Osteoblast (primary cell): Measurements from ENCODE around the gene REV3L. TPM values are rescaled to one million over a fixed set of nuclear protein-coding genes. Genes with fewer than 3 reads are reported as not detected.

ENCODE experiments used
- DNase-seq: peaks from one replicate; pipeline ENCODE4 v3.0.0; 2011; ENCODE audit warnings: low spot score, mixed read lengths; ENCODE audit not compliant: insufficient read length; ENCODE audit errors: missing footprints
- H2AFZ ChIP-seq: 2 replicates; pipeline ENCODE4 v1.6.0; 2011; ENCODE audit warnings: mild to moderate bottlenecking, low read length
- H3K27ac ChIP-seq: 2 replicates; pipeline ENCODE4 v1.5.1; 2011; ENCODE audit warnings: mild to moderate bottlenecking, low read depth, low read length, moderate library complexity
- H3K27me3 ChIP-seq: 2 replicates; pipeline ENCODE4 v1.6.0; 2012; ENCODE audit warnings: mild to moderate bottlenecking, control low read depth, inconsistent platforms, low read length, moderate library complexity; ENCODE audit not compliant: insufficient read depth
- H3K36me3 ChIP-seq: 2 replicates; pipeline ENCODE4 v1.5.1; 2011; ENCODE audit warnings: mild to moderate bottlenecking, low read length, control low read depth, moderate library complexity; ENCODE audit not compliant: insufficient read depth
- H3K4me1 ChIP-seq: 2 replicates; pipeline ENCODE4 v1.5.1; 2011; ENCODE audit warnings: mild to moderate bottlenecking, low read length, control low read depth, moderate library complexity; ENCODE audit not compliant: insufficient read depth
- H3K4me2 ChIP-seq: 2 replicates; pipeline ENCODE4 v1.6.0; 2011; ENCODE audit warnings: mild to moderate bottlenecking, low read length; ENCODE audit not compliant: insufficient read depth
- H3K4me3 ChIP-seq: fragments of 200-600 bp; sonication (generic); 3 replicates; pipeline ENCODE4 v1.5.1; 2012; ENCODE audit warnings: mild to moderate bottlenecking, low read length, inconsistent platforms; ENCODE audit not compliant: insufficient read depth
- H3K79me2 ChIP-seq: 2 replicates; pipeline ENCODE4 v1.6.0; 2012; ENCODE audit warnings: mild to moderate bottlenecking, low read length, control low read depth, inconsistent platforms; ENCODE audit not compliant: insufficient read depth
- H3K9me3 ChIP-seq: 2 replicates; pipeline ENCODE4 v1.5.1; 2011; ENCODE audit warnings: low read depth, low read length, control low read depth
- H4K20me1 ChIP-seq: 2 replicates; pipeline ENCODE4 v1.6.0; 2012; ENCODE audit warnings: mild to moderate bottlenecking, low read length, control low read depth; ENCODE audit not compliant: insufficient read depth
- CTCF ChIP-seq: IDR thresholded peaks from 2 replicates; pipeline ENCODE4 v1.5.1; 2011; ENCODE audit warnings: mild to moderate bottlenecking, low read depth, low read length, moderate library complexity; ENCODE audit errors: extremely low read depth
- total RNA-seq: library from RNA; depleted of rRNA; stranded (reverse); fragments of >200 nt; gene quantifications from 2 replicates; pipeline ENCODE4 v1.2.3, GENCODE V29; 2012

Gene REV3L
- total RNA-seq, 1 donor = 42.0 TPM

DNA sequence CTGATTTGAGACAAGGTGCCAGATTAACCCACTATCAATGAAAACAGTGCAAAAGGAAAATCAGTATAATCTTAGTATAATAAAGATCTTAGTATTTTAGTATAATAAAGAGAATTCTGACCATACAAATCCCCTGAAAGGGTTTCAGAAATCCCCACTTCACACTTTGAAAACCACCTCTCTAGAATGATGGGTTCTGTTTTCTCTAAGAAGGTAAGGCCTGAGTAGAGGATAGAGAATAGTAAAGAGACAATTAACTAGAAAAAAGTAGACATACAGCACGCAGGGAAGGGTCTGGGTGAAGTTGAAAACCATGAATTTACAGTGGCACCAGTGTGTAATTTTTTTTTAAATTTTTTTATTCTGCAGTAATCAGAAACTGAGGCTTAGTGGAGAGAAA lies 73.6 kb downstream of the REV3L start:
- Histone ChIP-seq H3K27ac (no peak overlapping the region), H3K36me3 (peaks cover 9% of the 10 kb centered on the region), H3K4me3 (no peak overlapping the region), H3K4me1 (no peaks in the 10 kb centered on the region), H3K4me2 (no peak overlapping the region), H3K79me2 (peaks cover 3% of the 10 kb centered on the region), H4K20me1 (no peaks in the 10 kb centered on the region), H2AFZ (no peak overlapping the region), H3K9me3 (no peaks in the 10 kb centered on the region), H3K27me3 (no peaks in the 10 kb centered on the region)
- DNase-seq = no peak
- TF ChIP-seq CTCF = no peak

DNA sequence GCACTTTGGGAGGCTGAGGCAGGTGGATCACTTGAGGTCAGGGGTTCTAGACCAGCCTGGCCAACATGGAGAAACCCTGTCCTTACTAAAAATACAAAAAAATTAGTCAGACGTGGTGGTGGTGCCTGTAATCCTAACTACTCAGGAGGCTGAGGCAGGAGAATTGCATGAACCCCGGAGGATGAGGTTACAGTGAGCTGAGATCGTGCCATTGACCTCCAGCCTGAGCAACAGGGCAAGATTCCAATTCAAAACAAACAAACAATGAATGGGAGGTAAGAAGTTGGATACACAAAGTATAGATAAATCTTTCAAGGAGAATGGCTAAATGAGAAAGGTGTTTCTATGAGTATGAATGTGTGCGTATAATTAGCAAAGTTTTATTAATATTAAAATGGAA lies 75.3 kb downstream of the REV3L start:
- Histone ChIP-seq H4K20me1 (no peaks in the 10 kb centered on the region), H3K27me3 (no peaks in the 10 kb centered on the region), H3K4me2 (no peak overlapping the region), H3K4me3 (no peak overlapping the region), H3K79me2 (peaks cover 3% of the 10 kb centered on the region), H3K27ac (no peak overlapping the region), H3K4me1 (no peaks in the 10 kb centered on the region), H2AFZ (no peak overlapping the region), H3K9me3 (no peaks in the 10 kb centered on the region), H3K36me3 (peaks cover 21% of the 10 kb centered on the region)
- TF ChIP-seq CTCF = no peak
- no peak for DNase-seq

DNA sequence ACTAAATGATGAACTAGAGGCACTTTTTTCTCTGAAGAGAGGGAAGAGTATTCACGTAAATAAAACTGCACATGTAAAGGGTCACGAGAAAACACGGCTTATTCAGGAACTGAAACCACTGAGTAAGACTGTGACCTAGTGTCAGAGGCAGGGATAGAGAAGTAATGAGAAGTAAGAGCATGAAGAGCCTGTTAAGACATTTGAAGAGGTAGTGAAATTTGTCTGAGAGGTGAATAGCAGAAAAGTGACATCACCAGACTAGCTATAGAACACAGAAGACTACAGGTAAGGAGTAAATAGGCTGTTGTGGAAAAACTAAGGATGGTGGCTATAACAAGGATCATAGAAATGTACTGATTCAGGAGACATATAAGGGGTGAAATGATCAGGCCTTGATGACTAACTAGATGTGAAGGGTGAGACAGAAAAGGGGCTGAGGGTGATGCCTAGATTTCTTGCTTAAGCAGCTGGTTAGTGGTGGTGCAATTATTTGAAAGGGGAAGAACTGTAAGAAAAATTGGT lies 76.8 kb downstream of the REV3L start:
- Histone ChIP-seq H3K27ac (no peak overlapping the region), H3K4me3 (no peak overlapping the region), H3K79me2 (peaks cover 3% of the 10 kb centered on the region), H3K27me3 (no peaks in the 10 kb centered on the region), H3K4me1 (no peaks in the 10 kb centered on the region), H2AFZ (no peak overlapping the region), H3K36me3 (peaks cover 22% of the 10 kb centered on the region), H4K20me1 (no peaks in the 10 kb centered on the region), H3K4me2 (no peak overlapping the region), H3K9me3 (no peaks in the 10 kb centered on the region)
- TF ChIP-seq CTCF = no peak
- no peak for DNase-seq

DNA sequence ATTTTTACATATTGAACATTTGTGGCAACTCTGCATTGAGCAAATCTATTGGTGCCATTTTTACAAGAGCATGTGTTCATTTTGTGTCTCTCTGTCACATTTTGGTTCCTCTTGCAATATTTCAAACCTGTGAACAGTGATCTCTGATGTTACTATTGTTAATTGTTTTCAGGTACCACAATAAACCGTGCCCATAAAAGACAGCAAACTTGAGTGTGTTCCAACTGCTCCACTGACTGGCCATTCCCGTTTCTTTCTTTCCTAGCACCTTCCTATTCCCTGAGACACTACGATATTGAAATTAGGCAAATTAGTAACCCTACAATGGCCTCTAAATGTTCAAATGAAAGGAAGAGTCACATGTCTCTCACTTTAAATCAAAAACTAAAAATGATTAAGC lies 79.6 kb downstream of the REV3L start:
- no peak overlapping the region for H3K4me3 ChIP-seq
- peaks cover 23% of the 10 kb centered on the region for H3K36me3 ChIP-seq
- H3K4me2 ChIP-seq = no peak overlapping the region
- H3K27ac ChIP-seq = no peak overlapping the region
- no peaks in the 10 kb centered on the region for H3K4me1 ChIP-seq
- no peaks in the 10 kb centered on the region for H4K20me1 ChIP-seq
- no peaks in the 10 kb centered on the region for H3K27me3 ChIP-seq
- H3K79me2 ChIP-seq = peaks cover 3% of the 10 kb centered on the region
- TF ChIP-seq CTCF = no peak
- no peak for DNase-seq
- H2AFZ ChIP-seq = no peak overlapping the region
- no peaks in the 10 kb centered on the region for H3K9me3 ChIP-seq
